Measurements from ENCODE around the gene METRN.

Gene METRN

GRCh38 chr16:730666-731509, 16.0 kb downstream of the METRN start:
- H3K4me3 ChIP-seq (ENCODE audit: low read depth, low read length) = no peak overlapping the region
- TF ChIP-seq CTCF (IDR thresholded peaks at IDR 0.05; ENCODE audit: control insufficient read depth, extremely low read depth, insufficient read depth) = no peak
- no peak for DNase-seq (ENCODE audit: low read depth)

- no peak for DNase-seq (ENCODE audit: low read depth)
- no peak overlapping the region for H3K4me3 ChIP-seq (ENCODE audit: low read depth, low read length)
- no peak for TF ChIP-seq CTCF (IDR thresholded peaks at IDR 0.05; ENCODE audit: control insufficient read depth, extremely low read depth, insufficient read depth)
These were observed 17.4 kb downstream of the METRN start for GRCh38 chr16:732332-732731.

- no peak overlapping the region for H3K4me3 ChIP-seq (ENCODE audit: low read depth, low read length)
- TF ChIP-seq CTCF (IDR thresholded peaks at IDR 0.05; ENCODE audit: control insufficient read depth, extremely low read depth, insufficient read depth) = no peak
- DNase-seq (ENCODE audit: low read depth) = no peak
These were observed 18.0 kb downstream of the METRN start for GRCh38 chr16:732936-733335.

GRCh38 chr16:733382-734207, 18.7 kb downstream of the METRN start:
- DNase-seq (ENCODE audit: low read depth) = no peak
- TF ChIP-seq CTCF (IDR thresholded peaks at IDR 0.05; ENCODE audit: control insufficient read depth, extremely low read depth, insufficient read depth) = no peak
- no peak overlapping the region for H3K4me3 ChIP-seq (ENCODE audit: low read depth, low read length)

- TF ChIP-seq CTCF (IDR thresholded peaks at IDR 0.05; ENCODE audit: control insufficient read depth, extremely low read depth, insufficient read depth) = no peak
- no peak for DNase-seq (ENCODE audit: low read depth)
- no peak overlapping the region for H3K4me3 ChIP-seq (ENCODE audit: low read depth, low read length)
These were observed 19.5 kb downstream of the METRN start for GRCh38 chr16:734208-734980.

GRCh38 chr16:734981-735881, 20.3 kb downstream of the METRN start:
- TF ChIP-seq CTCF (IDR thresholded peaks at IDR 0.05; ENCODE audit: control insufficient read depth, extremely low read depth, insufficient read depth) = no peak
- DNase-seq (ENCODE audit: low read depth) = no peak
- H3K4me3 ChIP-seq (ENCODE audit: low read depth, low read length) = no peak overlapping the region

All from LNCaP clone FGC (cell line).